Mononuclear cell (primary cell): ENCODE measurements around the gene GET4. TPM values are rescaled to one million over a fixed set of nuclear protein-coding genes. Genes with fewer than 3 reads are reported as not detected.

Source experiments
- H3K27me3 ChIP-seq: 2 replicates; pipeline ENCODE4 v1.6.0; 2011; ENCODE audit warnings: low read length, control low read depth; ENCODE audit not compliant: insufficient read depth
- H3K4me1 ChIP-seq: 2 replicates; pipeline ENCODE4 v1.5.1; 2011; ENCODE audit warnings: mild to moderate bottlenecking, low read length, control low read depth; ENCODE audit not compliant: insufficient read depth
- H3K4me3 ChIP-seq: 2 replicates; pipeline ENCODE4 v1.5.1; 2011; ENCODE audit warnings: mild to moderate bottlenecking, low read length, moderate library complexity
- H3K9me3 ChIP-seq: 2 replicates; pipeline ENCODE4 v1.5.1; 2011; ENCODE audit warnings: low read depth, mild to moderate bottlenecking, control low read depth, low read length
- total RNA-seq: library from RNA; depleted of rRNA; stranded (reverse); fragments of >200 nt; gene quantifications from one replicate; pipeline ENCODE4 v1.2.3, GENCODE V29; 2012

Gene GET4
- total RNA-seq, 1 donor, result 20.7 TPM

DNA sequence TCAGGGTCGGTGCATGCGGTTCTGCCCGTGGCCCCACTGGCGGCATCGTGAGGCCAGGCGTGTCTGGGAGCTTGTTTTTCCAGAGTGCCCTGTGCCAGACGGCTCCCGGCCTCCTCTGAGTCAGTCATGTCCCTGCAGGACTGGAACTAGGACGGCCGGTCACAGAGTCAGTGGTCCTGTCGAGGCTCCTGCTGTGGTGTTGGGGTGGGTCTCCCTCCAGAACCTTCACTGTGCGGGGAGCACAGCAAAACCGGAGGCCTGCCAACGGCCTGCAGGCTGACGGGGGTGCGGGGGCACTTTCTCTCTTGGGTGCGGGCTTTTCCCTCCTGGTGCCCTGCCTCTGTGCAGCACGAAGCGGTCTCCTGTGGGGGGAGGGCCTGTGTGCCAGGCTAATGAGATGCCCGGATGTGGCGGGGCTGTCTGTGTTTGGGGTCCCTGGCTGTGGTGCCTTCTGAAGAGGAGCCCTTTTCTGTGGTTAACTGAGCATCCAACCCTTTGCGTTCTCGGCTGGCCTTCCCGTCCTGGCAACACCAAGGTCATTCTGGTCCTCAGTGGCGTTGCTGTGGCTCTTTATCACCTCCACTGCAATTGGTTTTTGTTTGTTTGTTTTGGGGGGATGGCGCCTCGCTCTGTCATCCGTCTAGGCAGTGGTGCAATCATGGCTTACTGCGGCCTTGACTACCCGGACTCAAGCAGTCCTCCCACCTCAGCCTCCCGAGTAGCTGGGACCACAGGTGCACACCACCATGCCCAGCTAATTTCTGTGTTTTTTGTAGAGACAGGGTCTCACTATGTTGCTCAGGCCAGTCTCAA lies 8.0 kb downstream of the GET4 start:
- Histone ChIP-seq H3K9me3 (no peaks in the 10 kb centered on the region), H3K27me3 (no peaks in the 10 kb centered on the region), H3K4me3 (no peak overlapping the region), H3K4me1 (peaks cover 4% of the 10 kb centered on the region)

DNA sequence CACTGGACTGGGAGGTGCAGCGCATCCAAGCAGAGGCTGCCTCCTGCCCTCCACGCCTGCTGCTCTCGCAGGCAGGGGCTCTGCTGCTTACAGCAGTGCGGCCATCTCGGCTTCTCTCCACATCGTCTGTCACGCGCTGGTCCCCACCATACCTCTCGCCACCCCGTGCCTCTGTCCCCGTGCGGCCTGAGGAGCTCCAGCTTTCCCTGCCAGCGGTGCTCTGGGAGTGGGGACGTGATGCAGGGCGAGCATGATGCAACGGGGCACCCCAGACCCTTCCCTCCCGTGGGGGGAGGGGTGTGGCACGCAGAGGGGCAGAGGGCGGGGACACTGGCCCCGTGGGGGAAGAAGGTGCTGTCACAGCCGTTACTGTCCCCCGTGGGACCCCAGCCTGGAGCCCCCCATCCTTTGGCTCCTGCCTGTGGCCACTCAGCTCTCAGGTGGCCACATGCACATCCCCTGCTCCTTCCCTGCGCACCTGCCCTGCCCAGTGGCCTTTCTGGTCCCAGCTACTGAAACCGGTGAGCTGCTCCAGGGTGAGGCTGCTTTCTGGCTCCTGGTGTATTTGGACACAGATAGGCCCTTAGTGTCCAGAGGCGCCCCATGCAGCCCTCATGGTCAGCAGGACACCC lies 9.0 kb downstream of the GET4 start:
- Histone ChIP-seq H3K4me3 (no peak overlapping the region), H3K4me1 (peaks cover 2% of the 10 kb centered on the region), H3K27me3 (no peaks in the 10 kb centered on the region), H3K9me3 (no peaks in the 10 kb centered on the region)

DNA sequence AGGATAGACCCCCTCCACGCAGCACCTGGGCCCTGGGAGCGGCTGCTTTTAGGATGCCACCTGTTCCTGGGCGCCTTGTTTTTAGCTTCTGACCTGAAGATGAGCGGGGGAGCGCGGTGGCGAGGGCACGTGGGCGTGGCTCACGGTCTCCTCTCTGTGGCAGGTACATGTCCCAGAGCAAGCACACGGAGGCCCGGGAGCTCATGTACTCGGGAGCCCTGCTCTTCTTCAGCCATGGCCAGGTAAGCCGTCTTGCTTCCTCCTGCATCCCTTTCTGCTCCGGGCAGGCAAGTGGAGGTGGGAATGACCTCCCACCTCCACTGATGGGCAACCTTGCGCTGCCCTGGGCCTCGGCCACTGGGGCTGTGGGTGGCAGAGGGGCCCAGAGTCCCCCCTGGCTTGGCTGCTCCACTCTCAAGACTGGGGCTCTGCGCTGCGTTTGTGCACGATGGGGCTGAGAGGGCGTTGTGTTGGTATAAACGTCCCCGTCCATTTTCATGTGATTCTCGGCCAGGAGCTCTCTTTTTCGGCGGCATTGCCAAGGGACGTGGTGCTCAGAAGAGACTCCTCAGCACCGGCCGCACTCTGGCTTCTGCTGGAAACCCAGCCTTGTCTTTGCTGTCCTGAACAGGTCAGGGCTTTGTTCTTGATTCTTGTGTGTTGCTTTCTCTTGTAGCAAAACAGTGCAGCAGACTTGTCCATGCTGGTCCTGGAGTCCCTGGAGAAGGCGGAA lies 9.7 kb downstream of the GET4 start:
- Histone ChIP-seq H3K27me3 (no peaks in the 10 kb centered on the region), H3K4me1 (no peaks in the 10 kb centered on the region), H3K4me3 (no peak overlapping the region), H3K9me3 (no peaks in the 10 kb centered on the region)

DNA sequence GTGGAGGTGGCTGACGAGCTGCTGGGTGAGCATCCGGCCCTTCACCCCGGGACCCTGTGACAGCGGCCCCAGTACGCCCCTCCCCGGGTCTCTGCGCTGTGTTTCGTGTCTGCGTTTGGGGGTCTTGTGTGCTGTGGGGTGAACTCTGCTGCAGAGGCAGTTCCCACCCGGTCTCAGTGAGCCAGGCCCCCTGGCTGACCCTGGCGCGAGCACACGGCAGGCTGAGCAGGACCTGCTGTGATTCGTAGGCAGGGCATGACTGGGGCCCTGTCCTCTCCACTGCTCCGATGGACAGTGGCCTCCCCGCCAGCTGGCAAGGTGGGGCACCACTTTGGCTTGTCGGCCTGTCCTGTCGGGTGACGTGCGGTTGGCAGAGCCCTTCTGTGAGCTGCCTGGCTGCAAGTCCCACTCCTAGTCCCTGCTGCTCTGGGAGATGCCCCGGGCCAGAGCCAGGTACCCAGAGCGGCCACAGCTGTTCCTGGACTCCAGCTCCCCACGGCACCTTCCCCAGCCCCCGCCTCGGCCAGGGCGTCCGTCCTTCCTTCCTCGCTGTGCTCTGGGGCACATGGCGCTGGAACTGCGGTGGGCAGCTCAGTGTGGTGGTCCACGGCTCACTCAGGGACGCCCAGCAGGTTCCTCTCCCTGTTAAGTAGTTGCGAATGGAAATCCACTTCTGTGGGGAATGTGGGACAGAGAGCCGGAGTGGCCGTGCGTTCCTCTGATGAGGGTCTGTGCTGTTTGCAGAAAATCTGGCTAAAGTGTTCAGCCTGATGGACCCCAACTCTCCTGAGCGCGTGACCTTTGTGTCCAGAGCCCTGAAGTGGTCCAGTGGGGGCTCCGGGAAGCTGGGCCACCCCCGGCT lies 10.5 kb downstream of the GET4 start:
- H3K4me1 ChIP-seq, result no peaks in the 10 kb centered on the region
- no peaks in the 10 kb centered on the region for H3K9me3 ChIP-seq
- H3K4me3 ChIP-seq, result no peak overlapping the region
- H3K27me3 ChIP-seq, result no peaks in the 10 kb centered on the region

DNA sequence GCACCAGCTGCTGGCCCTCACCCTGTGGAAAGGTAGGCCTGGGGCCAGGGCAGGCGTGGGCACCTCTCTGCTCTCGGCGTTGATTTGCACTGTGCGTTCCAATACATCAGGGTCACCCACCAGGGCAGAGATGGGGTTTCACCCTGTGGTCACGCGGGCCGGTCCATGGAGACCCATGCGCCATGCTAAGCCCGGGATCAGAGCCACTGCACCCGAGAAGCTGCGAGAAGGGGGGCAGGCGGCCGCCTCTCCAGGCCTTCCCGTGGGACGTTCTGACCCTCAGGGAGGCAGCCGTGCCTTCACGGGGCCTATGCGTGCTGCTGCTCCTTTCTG lies 11.1 kb downstream of the GET4 start:
- Histone ChIP-seq H3K9me3 (no peaks in the 10 kb centered on the region), H3K4me3 (no peak overlapping the region), H3K27me3 (no peaks in the 10 kb centered on the region), H3K4me1 (no peaks in the 10 kb centered on the region)

DNA sequence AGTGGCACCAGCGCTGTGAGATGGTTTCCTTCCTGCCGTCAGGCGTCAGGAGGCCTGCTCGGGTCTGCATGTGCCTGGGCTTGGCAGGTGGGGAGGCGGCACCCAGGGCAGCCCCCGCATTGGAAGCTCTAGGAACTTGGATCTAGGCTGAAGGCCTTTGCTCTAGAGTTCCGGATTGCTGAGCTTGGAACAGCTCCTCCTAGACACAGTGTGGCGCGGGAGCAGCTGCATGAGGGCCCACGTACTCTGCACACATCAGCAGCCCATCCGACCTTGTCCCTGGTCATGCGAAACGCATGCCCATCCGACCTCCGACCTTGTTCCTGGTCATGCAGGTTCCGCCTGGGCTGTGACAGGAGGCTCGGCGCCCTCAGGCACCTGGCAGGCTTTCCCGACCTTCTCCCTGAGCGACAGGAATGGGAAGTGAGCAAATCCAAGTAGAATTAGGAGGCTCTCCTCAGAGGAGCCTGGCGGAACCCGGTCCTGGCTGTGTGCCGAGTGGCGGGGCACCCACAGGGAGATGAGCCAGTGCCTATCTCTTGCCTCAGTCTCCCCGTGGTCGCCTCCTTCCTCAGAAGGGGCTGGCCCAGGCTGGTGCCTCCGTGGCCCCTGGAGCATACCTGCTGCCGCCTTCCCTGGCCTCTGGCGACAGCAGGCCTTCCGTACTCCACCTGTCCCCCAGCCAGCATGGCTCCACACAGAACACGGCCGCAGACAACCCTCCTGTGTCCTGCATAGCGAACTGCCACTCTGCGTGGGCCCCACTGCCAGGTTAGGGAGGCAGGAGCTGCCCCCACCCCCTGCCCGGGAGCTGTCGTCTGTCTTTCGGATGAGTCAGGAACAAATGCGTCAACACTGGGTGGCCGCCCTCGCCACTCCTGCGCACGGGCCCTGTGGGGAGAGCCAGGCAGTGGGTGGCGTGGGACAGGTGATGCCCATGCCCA lies 12.0 kb downstream of the GET4 start:
- Histone ChIP-seq H3K27me3 (no peaks in the 10 kb centered on the region), H3K4me1 (no peaks in the 10 kb centered on the region), H3K9me3 (no peaks in the 10 kb centered on the region), H3K4me3 (no peak overlapping the region)

DNA sequence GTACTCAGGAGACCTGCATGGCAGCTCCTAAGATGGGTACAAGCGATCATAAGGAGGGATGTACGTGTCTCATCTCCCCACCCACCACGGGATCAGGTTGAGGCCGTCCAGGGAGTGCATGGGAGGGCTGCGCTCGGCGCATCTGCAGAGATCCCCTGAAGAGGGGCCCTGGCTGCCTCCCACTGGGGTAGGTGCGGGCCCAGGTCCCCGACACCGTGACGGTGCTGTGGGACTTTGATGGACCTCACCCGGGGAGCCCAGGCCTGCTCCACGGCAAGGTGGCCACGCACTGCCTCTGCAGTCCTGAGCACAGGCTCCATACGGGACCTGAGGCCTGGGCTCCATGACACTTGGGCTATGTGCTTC lies 12.7 kb downstream of the GET4 start:
- Histone ChIP-seq H3K4me1 (no peaks in the 10 kb centered on the region), H3K9me3 (no peaks in the 10 kb centered on the region), H3K27me3 (no peaks in the 10 kb centered on the region), H3K4me3 (no peak overlapping the region)

DNA sequence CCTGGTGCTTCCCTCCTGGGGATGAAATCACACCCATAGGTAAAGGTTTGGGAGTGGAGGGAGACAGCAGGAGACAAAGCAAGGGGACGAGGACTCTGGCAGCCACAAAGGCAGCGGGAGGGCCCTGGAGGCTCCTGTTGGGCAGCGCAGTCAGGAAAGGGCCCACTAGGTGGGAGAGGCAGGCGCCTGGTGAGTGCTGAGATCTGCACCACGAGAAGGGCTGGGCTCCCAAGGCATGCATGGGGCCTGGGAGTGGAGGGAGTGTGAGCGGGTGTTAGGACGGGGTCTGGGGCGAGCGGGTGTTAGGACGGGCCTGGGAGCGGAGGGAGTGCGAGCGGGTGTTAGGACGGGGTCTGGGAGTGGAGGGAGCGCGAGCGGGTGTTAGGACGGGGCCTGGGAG lies 13.0 kb downstream of the GET4 start:
- no peak overlapping the region for H3K4me3 ChIP-seq
- H3K4me1 ChIP-seq, result no peaks in the 10 kb centered on the region
- H3K9me3 ChIP-seq, result no peaks in the 10 kb centered on the region
- no peaks in the 10 kb centered on the region for H3K27me3 ChIP-seq

DNA sequence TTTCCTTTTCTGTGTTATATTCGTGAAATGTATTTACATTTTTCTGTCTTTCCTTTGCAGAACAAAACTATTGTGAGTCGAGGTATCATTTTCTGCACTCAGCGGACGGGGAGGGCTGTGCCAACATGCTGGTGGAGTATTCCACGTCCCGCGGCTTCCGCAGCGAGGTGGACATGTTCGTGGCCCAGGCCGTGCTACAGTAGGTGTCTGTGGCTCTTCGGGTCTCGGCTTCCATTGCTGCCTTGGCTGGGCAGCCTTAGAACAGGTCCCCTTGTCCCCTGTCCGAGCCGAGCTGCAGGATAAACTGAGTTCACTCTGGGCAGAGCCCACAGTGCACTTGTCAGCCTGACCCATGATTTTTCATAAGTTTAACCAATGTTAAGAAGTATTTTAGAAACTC lies 14.5 kb downstream of the GET4 start:
- no peaks in the 10 kb centered on the region for H3K4me1 ChIP-seq
- H3K9me3 ChIP-seq, result no peaks in the 10 kb centered on the region
- H3K4me3 ChIP-seq, result no peak overlapping the region
- no peaks in the 10 kb centered on the region for H3K27me3 ChIP-seq

DNA sequence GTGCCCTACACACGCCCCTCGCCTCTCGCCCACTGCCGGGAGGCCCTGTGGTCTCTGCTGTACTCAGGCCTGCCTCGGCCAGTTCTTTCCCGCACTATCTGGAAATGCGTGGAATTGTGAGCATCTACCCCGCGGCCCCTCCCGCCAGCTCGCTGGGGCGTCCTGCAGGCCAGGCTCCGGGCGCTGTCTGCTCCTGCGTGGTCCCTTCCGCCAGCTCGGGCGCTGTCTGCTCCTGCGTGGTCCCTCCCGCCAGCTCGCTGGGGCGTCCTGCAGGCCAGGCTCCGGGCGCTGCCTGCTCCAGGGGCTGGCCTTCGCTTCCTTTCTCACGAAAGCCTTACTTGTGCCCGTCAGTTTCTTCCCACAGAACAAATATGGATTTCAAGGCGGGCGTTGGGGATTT lies 14.9 kb downstream of the GET4 start:
- no peaks in the 10 kb centered on the region for H3K4me1 ChIP-seq
- no peaks in the 10 kb centered on the region for H3K27me3 ChIP-seq
- no peak overlapping the region for H3K4me3 ChIP-seq
- no peaks in the 10 kb centered on the region for H3K9me3 ChIP-seq

DNA sequence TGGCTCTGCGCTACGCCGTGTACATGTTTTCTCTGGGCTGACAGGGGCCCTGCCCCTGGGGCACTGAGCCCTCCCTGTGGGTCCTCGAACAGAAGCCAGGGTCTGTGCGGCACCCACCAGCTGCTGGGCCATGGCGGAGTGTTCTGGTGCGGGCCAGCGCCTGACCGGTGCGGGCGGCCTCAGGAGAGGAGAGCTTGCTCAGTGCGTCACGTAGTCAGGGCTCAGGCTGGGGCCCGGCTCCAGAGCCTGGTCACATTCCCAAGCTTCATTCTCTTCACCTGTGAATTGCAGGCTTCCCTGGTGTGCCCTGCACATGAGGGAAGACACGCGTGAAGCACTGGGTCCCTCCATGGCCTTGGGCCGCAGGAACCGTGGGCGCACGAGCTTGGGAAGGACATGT lies 15.5 kb downstream of the GET4 start:
- Histone ChIP-seq H3K4me3 (no peak overlapping the region), H3K9me3 (no peaks in the 10 kb centered on the region), H3K4me1 (no peaks in the 10 kb centered on the region), H3K27me3 (no peaks in the 10 kb centered on the region)

DNA sequence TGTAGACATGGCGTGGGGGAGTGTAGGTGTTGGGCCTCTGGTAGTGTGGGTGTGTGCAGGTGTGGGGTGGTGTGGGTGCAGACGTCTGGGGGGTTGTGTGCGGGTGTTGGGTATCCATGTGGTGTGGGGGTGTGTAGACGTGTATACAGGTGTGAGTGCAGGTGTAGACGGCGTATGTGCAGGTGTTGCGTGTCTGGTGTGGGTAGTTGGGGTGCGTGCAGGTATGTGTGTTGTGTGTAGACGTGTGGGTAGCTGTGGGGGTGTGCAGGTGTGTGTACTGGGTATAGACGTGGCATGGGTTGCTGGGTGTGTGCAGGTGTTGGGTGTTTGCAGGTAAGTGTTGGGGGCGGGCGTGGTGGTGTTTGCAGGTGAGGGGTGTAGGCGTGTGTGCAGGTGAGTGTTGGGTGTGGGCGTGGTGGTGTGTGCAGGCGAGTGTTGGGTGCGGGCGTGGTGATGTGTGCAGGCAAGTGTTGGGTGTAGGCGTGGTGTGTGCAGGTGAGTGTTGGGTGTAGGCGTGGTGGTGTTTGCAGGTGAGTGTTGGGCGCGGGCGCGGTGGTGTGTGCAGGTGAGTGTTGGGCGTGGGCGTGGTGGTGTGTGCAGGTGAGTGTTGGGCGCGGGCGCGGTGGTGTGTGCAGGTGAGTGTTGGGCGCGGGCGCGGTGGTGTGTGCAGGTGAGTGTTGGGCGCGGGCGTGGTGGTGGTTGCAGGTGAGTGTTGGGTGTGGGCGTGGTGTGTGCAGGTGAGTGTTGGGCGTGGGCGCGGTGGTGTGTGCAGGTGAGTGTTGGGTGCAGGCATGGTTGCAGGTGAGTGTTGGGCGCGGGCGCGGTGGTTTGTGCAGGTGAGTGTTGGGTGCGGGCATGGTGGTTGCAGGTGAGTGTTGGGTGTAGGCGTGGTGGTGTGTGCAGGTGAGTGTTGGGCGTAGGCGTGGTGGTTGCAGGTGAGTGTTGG lies 16.6 kb downstream of the GET4 start:
- Histone ChIP-seq H3K4me1 (no peaks in the 10 kb centered on the region), H3K27me3 (no peaks in the 10 kb centered on the region), H3K9me3 (no peaks in the 10 kb centered on the region)

DNA sequence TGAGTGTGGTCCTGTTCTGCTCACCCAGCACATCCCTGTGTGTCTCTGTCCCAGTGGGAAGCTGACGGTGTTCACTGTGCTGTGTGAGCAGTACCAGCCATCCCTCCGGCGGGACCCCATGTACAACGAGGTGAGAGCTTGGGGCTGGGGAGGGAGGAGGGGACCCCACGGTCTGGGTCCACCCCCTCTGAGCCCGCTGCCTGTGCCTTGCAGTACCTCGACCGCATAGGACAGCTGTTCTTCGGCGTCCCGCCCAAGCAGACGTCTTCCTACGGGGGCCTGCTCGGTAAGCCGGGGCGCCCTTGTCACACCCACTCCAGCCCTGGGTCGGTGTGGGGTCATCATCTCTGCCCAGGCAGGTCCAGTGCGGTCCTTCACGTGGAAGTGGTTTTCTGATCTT lies 17.3 kb downstream of the GET4 start:
- Histone ChIP-seq H3K4me3 (no peak overlapping the region), H3K4me1 (no peaks in the 10 kb centered on the region), H3K9me3 (no peaks in the 10 kb centered on the region), H3K27me3 (no peaks in the 10 kb centered on the region)

More for the DNA sequence above, 16.6 kb downstream of the GET4 start:
- H3K4me3 ChIP-seq, result no peak overlapping the region
